PC-3 (cell line): ENCODE measurements around the gene CENPE. TPM values are rescaled to one million over a fixed set of nuclear protein-coding genes. Genes with fewer than 3 reads are reported as not detected.

Experiments used
- ATAC-seq: fragments of 200-7000 bp; cut with Tn5 transposase; 2 replicates; pipeline ENCODE4 v1.9.1; 2020; ENCODE audit warnings: mild to moderate bottlenecking, moderate library complexity
- BruUV-seq: library from RNA; stranded (reverse); fragments of 400-500 nt; replicated peaks from 2 replicates; lab custom pipeline; 2021; lab: Mats Ljungman, UMichigan
- CTCF ChIA-PET: fragments of 300-600 bp; sonication (Branson Sonifier 250); formaldehyde crosslinking; loops from one replicate; lab custom pipeline; 2022; ENCODE audit warnings: antibody characterized with exemption; lab: Charles Lee
- POLR2A ChIA-PET: fragments of 300-600 bp; sonication (Branson Sonifier 250); formaldehyde crosslinking; loops from one replicate; lab custom pipeline; 2022; ENCODE audit warnings: antibody characterized with exemption; ENCODE audit not compliant: unreplicated experiment; lab: Charles Lee
- DNase-seq: peaks from one replicate; pipeline ENCODE4 v3.0.0-alpha.2; 2015
- H2AFZ ChIP-seq: fragments of 300-600 bp; sonication (generic); 2 replicates; pipeline ENCODE4 v1.6.0; 2016; ENCODE audit warnings: antibody characterized with exemption, low read length
- H3F3A ChIP-seq: fragments of 300-600 bp; sonication (generic); one replicate; pipeline ENCODE4 v1.6.0; 2017; ENCODE audit warnings: antibody characterized with exemption, low read length, control low read depth, mild to moderate bottlenecking; ENCODE audit not compliant: unreplicated experiment
- H3K27ac ChIP-seq: fragments of 300-600 bp; sonication (generic); 2 replicates; pipeline ENCODE4 v1.5.1; 2016; ENCODE audit warnings: mild to moderate bottlenecking, low read length
- H3K27me3 ChIP-seq: fragments of 300-600 bp; sonication (generic); 2 replicates; pipeline ENCODE4 v1.6.1; 2016; ENCODE audit warnings: low read length, mixed read lengths
- H3K36me3 ChIP-seq: fragments of 300-600 bp; sonication (generic); 2 replicates; pipeline ENCODE4 v1.6.1; 2016; ENCODE audit warnings: low read depth, mixed run types, low read length, mixed read lengths
- H3K4me1 ChIP-seq: fragments of 300-600 bp; sonication (generic); 2 replicates; pipeline ENCODE4 v1.5.1; 2016; ENCODE audit warnings: low read length; ENCODE audit not compliant: insufficient read depth
- H3K4me2 ChIP-seq: fragments of 300-600 bp; sonication (generic); 2 replicates; pipeline ENCODE4 v1.6.0; 2016; ENCODE audit warnings: low read length
- H3K4me3 ChIP-seq: fragments of 300-600 bp; sonication (generic); 2 replicates; pipeline ENCODE4 v1.5.1; 2016; ENCODE audit warnings: mild to moderate bottlenecking, low read length, mixed read lengths
- H3K79me2 ChIP-seq: fragments of 300-600 bp; sonication (generic); 2 replicates; pipeline ENCODE4 v1.6.1; 2017; ENCODE audit warnings: low read length, mixed read lengths
- H3K9ac ChIP-seq: fragments of 300-600 bp; sonication (generic); 2 replicates; pipeline ENCODE4 v1.6.0; 2016; ENCODE audit warnings: mild to moderate bottlenecking, low read length
- H3K9me2 ChIP-seq: fragments of 300-600 bp; sonication (generic); replicated peaks from 2 replicates; pipeline ENCODE4 v1.6.1; 2016; ENCODE audit warnings: mixed run types, low read length, mixed read lengths
- H3K9me3 ChIP-seq: fragments of 300-600 bp; sonication (generic); 2 replicates; pipeline ENCODE4 v1.6.1; 2016; ENCODE audit warnings: low read length, mixed read lengths
- H4K20me1 ChIP-seq: fragments of 300-600 bp; sonication (generic); 2 replicates; pipeline ENCODE4 v1.6.1; 2016; ENCODE audit warnings: low read length, mixed read lengths
- EZH2 ChIP-seq: fragments of 300-600 bp; sonication (generic); IDR thresholded peaks from one replicate; pipeline ENCODE4 v1.6.1; 2017; ENCODE audit warnings: antibody characterized with exemption, mild to moderate bottlenecking, low read length; ENCODE audit not compliant: unreplicated experiment
- EZH2phosphoT487 ChIP-seq: fragments of 300-600 bp; sonication (generic); IDR thresholded peaks from 2 replicates; pipeline ENCODE4 v1.6.1; 2018; ENCODE audit warnings: mild to moderate bottlenecking, antibody characterized with exemption, low read length, borderline replicate concordance
- intact Hi-C: fragments of 100-400 bp; cut with micrococcal nuclease; formaldehyde crosslinking; loops from 2 replicates; pipeline ENCODE4 v1.9.0; 2023
- total RNA-seq: library from RNA; depleted of rRNA; stranded (reverse); fragments of >200 nt; gene quantifications from 2 replicates; pipeline ENCODE4 v1.2.3, GENCODE V29; 2014
- TF ChIP-seq, protein P1 (sequence below): fragments of 300-600 bp; sonication (generic); conservative IDR thresholded peaks from 2 replicates; pipeline ENCODE4 v1.5.1; 2017; ENCODE audit warnings: antibody characterized with exemption, low read depth, mild to moderate bottlenecking, low read length

CENPE gene
- total RNA-seq, 1 experiment from 2014 or later = 17.3 TPM

GRCh38 chr4:103089481-103089880 is 108.7 kb downstream of the CENPE start:
- no peak for DNase-seq
- no peak overlapping the region for H3K9ac ChIP-seq
- no peaks in the 10 kb centered on the region for H3K79me2 ChIP-seq
- H3K27ac ChIP-seq = no peak overlapping the region
- no peak for ATAC-seq
- CTCF ChIA-PET = no interaction called here
- H3K36me3 ChIP-seq = no peaks in the 10 kb centered on the region
- H3K9me3 ChIP-seq = no peaks in the 10 kb centered on the region
- H4K20me1 ChIP-seq = no peaks in the 10 kb centered on the region
- intact Hi-C loops = no loop called here
- H2AFZ ChIP-seq = no peak overlapping the region
- H3K9me2 ChIP-seq = no peaks in the 10 kb centered on the region
- H3K4me1 ChIP-seq = no peaks in the 10 kb centered on the region
- H3F3A ChIP-seq = no peaks in the 10 kb centered on the region
- POLR2A ChIA-PET = no interaction called here
- no peaks in the 10 kb centered on the region for H3K27me3 ChIP-seq
- no peak overlapping the region for H3K4me2 ChIP-seq
- no peak overlapping the region for H3K4me3 ChIP-seq
- TF ChIP-seq EZH2phosphoT487 (no peak), EZH2 (no peak)
- TF ChIP-seq, protein P1, sequence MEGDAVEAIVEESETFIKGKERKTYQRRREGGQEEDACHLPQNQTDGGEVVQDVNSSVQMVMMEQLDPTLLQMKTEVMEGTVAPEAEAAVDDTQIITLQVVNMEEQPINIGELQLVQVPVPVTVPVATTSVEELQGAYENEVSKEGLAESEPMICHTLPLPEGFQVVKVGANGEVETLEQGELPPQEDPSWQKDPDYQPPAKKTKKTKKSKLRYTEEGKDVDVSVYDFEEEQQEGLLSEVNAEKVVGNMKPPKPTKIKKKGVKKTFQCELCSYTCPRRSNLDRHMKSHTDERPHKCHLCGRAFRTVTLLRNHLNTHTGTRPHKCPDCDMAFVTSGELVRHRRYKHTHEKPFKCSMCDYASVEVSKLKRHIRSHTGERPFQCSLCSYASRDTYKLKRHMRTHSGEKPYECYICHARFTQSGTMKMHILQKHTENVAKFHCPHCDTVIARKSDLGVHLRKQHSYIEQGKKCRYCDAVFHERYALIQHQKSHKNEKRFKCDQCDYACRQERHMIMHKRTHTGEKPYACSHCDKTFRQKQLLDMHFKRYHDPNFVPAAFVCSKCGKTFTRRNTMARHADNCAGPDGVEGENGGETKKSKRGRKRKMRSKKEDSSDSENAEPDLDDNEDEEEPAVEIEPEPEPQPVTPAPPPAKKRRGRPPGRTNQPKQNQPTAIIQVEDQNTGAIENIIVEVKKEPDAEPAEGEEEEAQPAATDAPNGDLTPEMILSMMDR = no peak
- BruUV-seq = no TSS peak

- ChIA-PET POLR2A (no interaction called here), CTCF (no interaction called here)
- H4K20me1 ChIP-seq = no peaks in the 10 kb centered on the region
- TF ChIP-seq, protein P1 = no peak
- H3K27me3 ChIP-seq = no peaks in the 10 kb centered on the region
- intact Hi-C loops = no loop called here
- H3K27ac ChIP-seq = no peak overlapping the region
- no peak overlapping the region for H2AFZ ChIP-seq
- DNase-seq = no peak
- H3F3A ChIP-seq = no peaks in the 10 kb centered on the region
- H3K4me2 ChIP-seq = no peak overlapping the region
- H3K79me2 ChIP-seq = no peaks in the 10 kb centered on the region
- H3K4me1 ChIP-seq = no peaks in the 10 kb centered on the region
- no peak overlapping the region for H3K4me3 ChIP-seq
- H3K9ac ChIP-seq = no peak overlapping the region
- no TSS peak for BruUV-seq
- no peak for ATAC-seq
- no peaks in the 10 kb centered on the region for H3K9me3 ChIP-seq
- no peaks in the 10 kb centered on the region for H3K36me3 ChIP-seq
- no peaks in the 10 kb centered on the region for H3K9me2 ChIP-seq
Measured at GRCh38 chr4:103086551-103086950, 111.6 kb downstream of the CENPE start.

DNA sequence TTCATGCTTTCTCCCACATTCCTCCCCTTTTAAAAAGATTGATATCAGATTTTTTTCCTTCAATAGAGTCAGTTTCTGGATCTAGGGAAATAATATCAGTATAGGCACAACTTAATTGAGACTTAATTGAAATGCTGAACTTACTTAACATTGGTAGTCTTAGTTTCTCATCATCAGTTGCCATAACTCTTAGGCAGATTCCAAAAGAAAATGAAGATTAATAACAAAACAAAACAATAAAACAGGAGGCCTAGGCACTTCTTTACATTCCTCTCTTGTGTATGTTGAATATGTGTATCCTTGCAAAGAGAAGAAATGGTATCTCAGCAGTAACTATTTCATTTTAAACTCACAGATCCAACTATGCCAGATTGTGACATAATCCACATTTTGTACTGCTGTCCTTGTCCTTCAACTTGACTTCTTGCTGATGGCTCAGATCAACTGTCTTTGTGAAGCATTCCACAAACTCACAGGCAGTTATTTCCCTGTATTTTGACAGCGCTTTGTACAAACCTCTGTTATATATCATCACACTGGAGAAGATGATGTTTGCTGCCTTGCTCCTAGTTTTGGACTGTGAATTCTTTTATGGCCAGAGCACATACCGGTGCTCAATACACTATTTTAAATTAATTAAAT is 112.5 kb downstream of the CENPE start:
- Histone ChIP-seq H3K36me3 (no peaks in the 10 kb centered on the region), H3K9me3 (no peaks in the 10 kb centered on the region), H3K79me2 (no peaks in the 10 kb centered on the region), H3K9me2 (no peaks in the 10 kb centered on the region), H3K9ac (no peak overlapping the region), H4K20me1 (no peaks in the 10 kb centered on the region), H3K27me3 (no peaks in the 10 kb centered on the region), H3K4me1 (no peaks in the 10 kb centered on the region), H3K4me3 (no peak overlapping the region), H2AFZ (no peak overlapping the region), H3F3A (no peaks in the 10 kb centered on the region), H3K4me2 (no peak overlapping the region), H3K27ac (no peak overlapping the region)
- ChIA-PET CTCF (no interaction called here), POLR2A (no interaction called here)
- no TSS peak for BruUV-seq
- intact Hi-C loops = no loop called here
- TF ChIP-seq, protein P1 = no peak
- TF ChIP-seq EZH2phosphoT487 (no peak), EZH2 (no peak)
- ATAC-seq (no peak), DNase-seq (no peak)
